Thyroid gland (tissue), 4 donors: Measurements from ENCODE around the gene PLEKHM1. TPM values are rescaled to one million over a fixed set of nuclear protein-coding genes. Genes with fewer than 3 reads are reported as not detected.
"Not testable (repeated sequence)": the region's sequence is repeated elsewhere in the genome, so short reads cannot be mapped to it uniquely, and the experiment has no call there.

Experiments
- DNase-seq, 2 donors: peaks; one replicate each; pipeline ENCODE4 v3.0.0-alpha.2; 2019
- H3K27ac ChIP-seq, 3 donors: fragments of 200-600 bp; sonication (generic); 1 replicate in 2 of 3; 2 replicates in 1 of 3; pipeline ENCODE4 v1.5.1; 2016 to 2019; ENCODE audit warnings: mild to moderate bottlenecking in 1 of 3, moderate library complexity in 1 of 3
- H3K27me3 ChIP-seq: fragments of 200-600 bp; sonication (generic); one replicate; pipeline ENCODE4 v1.5.1; 2019
- H3K36me3 ChIP-seq, 2 donors: fragments of 200-600 bp; sonication (generic); one replicate each; pipeline ENCODE4 v1.5.1; 2016 to 2019
- H3K4me1 ChIP-seq, 2 donors: fragments of 200-600 bp; sonication (generic); one replicate each; pipeline ENCODE4 v1.5.1; 2017 to 2019
- H3K4me3 ChIP-seq, 3 donors: fragments of 200-600 bp; sonication (generic); replicated peaks in 1 of 3; 1 replicate in 2 of 3; 2 replicates in 1 of 3; pipeline ENCODE4 v1.5.1; 2016; ENCODE audit warnings: mild to moderate bottlenecking in 1 of 3
- H3K9me3 ChIP-seq: fragments of 200-600 bp; sonication (generic); one replicate; pipeline ENCODE4 v1.5.1; 2017
- POLR2A ChIP-seq, 2 donors: fragments of 450-650 bp; IDR thresholded peaks; one replicate each; pipeline ENCODE4 v1.6.1; 2017; ENCODE audit warnings: antibody characterized with exemption in 2 of 2, mild to moderate bottlenecking in 2 of 2, moderate library complexity in 1 of 2
- WGBS, 2 donors: methylation state at CpG; one replicate each; pipeline ENCODE4 v1.1.5; 2017; 5-methylcytosine and 5-hydroxymethylcytosine counted together
- intact Hi-C: fragments of 100-400 bp; cut with DNase I; formaldehyde crosslinking; loops from one replicate; pipeline ENCODE4 v1.15.1; 2023
- total RNA-seq, 4 donors: library from RNA; depleted of rRNA; stranded (reverse); fragments of >200 nt; gene quantifications; one replicate each; pipeline ENCODE4 v1.2.3, GENCODE V29; 2016

PLEKHM1 gene
- total RNA-seq, 4 donors from 2014 or later: 47.9 to 114 (median 95.1) TPM

DNA sequence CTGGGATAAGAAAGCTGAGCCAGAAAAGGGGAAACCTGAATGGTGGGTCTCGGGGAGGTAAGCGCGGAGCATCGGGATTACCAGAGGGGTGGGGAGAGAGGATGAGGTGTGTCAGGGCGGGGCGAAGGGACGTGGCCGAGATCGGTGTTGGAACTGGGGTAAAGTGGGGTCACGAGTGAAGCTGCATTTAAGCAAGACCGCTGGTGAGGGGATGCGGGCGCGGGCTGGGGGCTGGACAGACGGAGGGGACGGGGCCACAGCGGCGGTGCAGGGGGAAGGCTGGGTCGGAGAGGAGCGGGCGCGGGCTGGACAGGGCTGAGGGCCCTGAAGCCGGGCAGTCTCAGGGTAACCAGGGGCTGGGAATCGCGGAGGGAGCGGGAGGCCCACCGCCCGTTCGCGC lies 323 bp downstream of the PLEKHM1 start:
- intact Hi-C loops, H3K9me3 ChIP-seq, H3K36me3 ChIP-seq, H3K27me3 ChIP-seq: not testable (repeated sequence)
- 2 to 3% methylated on average over 13 to 23 of the region's 30 CpGs for WGBS, 2 donors
- Histone ChIP-seq H3K27ac (peak overlapping the region; percentile 79 to 87 (median 86)), H3K4me1 (peaks cover 7 to 13% of the 10 kb centered on the region in 2 donors), H3K4me3 (peak overlapping the region; percentile 31 to 71 (median 60))
- DNase-seq: peak; percentile 25 to 39

DNA sequence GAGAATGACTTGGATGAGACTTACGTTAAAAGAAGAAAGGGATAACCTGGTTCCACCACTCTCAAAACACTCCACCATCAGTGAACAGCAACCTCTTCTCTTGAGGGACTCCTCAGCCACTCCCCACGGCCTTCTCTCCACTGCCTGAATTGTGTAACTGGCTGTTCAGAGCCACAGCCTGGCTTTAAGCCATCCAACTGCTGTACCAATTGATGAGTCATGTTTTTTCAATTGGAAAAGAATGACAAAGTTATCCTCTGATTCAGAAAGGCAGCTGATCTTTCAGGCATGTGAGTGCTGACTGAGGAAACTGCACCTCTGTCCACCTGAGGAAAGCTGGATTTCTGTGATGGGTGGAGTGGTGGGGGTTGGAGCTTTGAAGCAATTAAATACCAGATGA lies 2.8 kb downstream of the PLEKHM1 start:
- Histone ChIP-seq H3K27ac (peak overlapping the region; percentile 73 to 77 (median 76)), H3K4me1 (peaks cover 7 to 16% of the 10 kb centered on the region in 2 donors)
- H3K27me3 ChIP-seq, H3K9me3 ChIP-seq, H3K4me3 ChIP-seq, intact Hi-C loops, H3K36me3 ChIP-seq: not testable (repeated sequence)
- 0 to 19% methylated on average over 2 of the region's 2 CpGs for WGBS, 2 donors
- peak; percentile 92 to 93 for DNase-seq
- peak in 1 of 2 donors; percentile 46 for TF ChIP-seq POLR2A (IDR thresholded peaks at IDR 0.05)

GRCh38 chr17:45483591-45484216 lies 6.8 kb downstream of the PLEKHM1 start:
- DNase-seq, H3K27me3 ChIP-seq, H3K36me3 ChIP-seq, intact Hi-C loops, H3K4me3 ChIP-seq, H3K27ac ChIP-seq, H3K9me3 ChIP-seq: not testable (repeated sequence)
- 92 to 93% methylated on average over 3 to 5 of the region's 5 CpGs for WGBS, 2 donors
- H3K4me1 ChIP-seq: peaks cover 3 to 12% of the 10 kb centered on the region in 2 donors

DNA sequence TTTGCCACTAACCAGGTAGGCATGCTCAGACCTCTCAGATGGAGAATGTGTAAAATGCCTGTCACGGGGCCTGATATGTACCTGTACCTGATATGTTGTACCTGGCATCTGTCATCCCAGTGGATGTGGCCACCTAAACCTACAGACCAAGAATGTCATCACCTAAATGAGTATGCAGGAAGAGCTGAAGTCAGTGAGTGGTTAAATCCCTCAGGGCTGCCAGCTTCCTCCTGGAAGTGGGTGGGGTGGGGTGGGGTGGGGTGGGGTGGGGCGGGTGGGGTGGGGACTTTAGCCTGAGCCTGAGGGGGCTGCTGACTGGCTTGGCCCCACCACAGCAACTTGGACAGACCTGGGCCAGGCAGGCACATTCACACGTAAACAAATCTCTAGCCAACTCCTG lies 7.3 kb downstream of the PLEKHM1 start:
- H3K36me3 ChIP-seq, DNase-seq, H3K27me3 ChIP-seq, H3K4me3 ChIP-seq, intact Hi-C loops, H3K27ac ChIP-seq, H3K9me3 ChIP-seq: not testable (repeated sequence)
- 86 to 91% methylated on average over 1 to 3 of the region's 3 CpGs for WGBS, 2 donors
- H3K4me1 ChIP-seq: peaks cover 3 to 11% of the 10 kb centered on the region in 2 donors

DNA sequence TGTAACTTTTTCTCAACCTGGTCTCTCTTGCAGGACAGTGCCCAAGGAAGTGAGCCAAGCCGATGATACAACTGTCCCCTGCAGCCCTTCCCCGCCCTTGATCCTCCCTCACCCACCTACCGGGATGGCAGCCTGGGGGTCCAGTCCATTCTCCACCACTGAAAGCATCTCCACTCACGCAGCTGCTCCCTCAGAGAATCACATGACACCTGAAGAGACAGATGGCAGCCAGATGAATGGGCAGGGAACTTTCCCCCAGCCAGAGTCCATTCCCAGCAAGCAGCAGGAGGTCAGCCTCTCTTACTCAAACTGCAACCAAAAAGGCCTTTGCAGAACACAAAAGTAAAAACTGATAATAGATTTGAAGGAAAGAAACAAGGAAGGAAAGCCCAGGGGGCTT lies 8.2 kb downstream of the PLEKHM1 start:
- DNase-seq, H3K9me3 ChIP-seq, H3K36me3 ChIP-seq, intact Hi-C loops, H3K27ac ChIP-seq, H3K27me3 ChIP-seq, H3K4me3 ChIP-seq, H3K4me1 ChIP-seq: not testable (repeated sequence)
- whole genome bisulfite sequencing, 2 donors: 97 to 100% methylated on average over 1 to 4 of the region's 4 CpGs

DNA sequence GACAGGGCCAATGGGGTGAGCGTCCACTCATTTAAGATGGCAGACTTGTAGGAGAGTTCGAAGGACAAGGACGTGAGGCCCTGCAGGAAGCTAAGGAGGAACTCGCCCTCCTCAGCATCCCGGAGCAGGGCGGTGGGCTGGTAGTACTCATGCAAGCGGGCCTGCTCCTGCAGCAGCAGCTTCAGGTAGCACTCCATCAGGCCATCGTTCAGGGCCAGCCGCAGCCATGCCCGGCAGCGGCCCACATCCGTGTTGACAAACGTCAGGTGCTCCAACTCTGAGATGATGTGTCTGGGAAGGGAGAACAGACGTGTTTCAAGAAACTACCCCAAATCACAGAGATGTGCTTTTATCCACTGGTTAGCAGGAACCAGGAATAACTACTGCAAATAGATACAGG lies 15.1 kb downstream of the PLEKHM1 start:
- DNase-seq, H3K27me3 ChIP-seq, H3K4me3 ChIP-seq, H3K9me3 ChIP-seq, H3K27ac ChIP-seq, intact Hi-C loops, H3K4me1 ChIP-seq: not testable (repeated sequence)
- peaks cover 0 to 18% of the 10 kb centered on the region in 2 donors for H3K36me3 ChIP-seq
- 95 to 98% methylated on average over 9 to 13 of the region's 14 CpGs for WGBS, 2 donors

GRCh38 chr17:45472249-45472648 lies 18.3 kb downstream of the PLEKHM1 start:
- H3K27ac ChIP-seq, intact Hi-C loops, H3K9me3 ChIP-seq, H3K27me3 ChIP-seq, H3K4me1 ChIP-seq, DNase-seq, H3K4me3 ChIP-seq: not testable (repeated sequence)
- WGBS, 2 donors: 71 to 87% methylated on average over 3 of the region's 3 CpGs
- H3K36me3 ChIP-seq: peaks cover 0 to 18% of the 10 kb centered on the region in 2 donors

DNA sequence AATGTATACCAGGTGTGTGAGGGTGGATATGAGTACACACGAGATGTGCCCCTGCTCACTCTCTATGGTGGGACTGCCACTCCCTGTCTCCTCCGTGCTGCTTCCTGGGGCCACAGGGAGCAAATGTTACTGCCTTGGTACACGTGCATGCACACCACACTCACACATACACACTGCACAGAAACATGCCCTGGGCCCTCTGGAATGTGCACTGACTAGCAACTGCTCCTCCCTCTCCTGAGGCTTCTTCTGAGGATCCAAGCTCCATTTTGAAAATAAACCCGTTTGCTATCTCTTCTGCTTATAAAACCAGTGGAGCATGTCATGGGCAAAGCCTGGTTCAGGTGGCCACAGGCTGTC lies 21.3 kb downstream of the PLEKHM1 start:
- peaks cover 0 to 12% of the 10 kb centered on the region in 2 donors for H3K36me3 ChIP-seq
- intact Hi-C loops, H3K4me3 ChIP-seq, H3K9me3 ChIP-seq, H3K27ac ChIP-seq, H3K4me1 ChIP-seq, H3K27me3 ChIP-seq, DNase-seq: not testable (repeated sequence)
- 76 to 78% methylated on average over 4 of the region's 4 CpGs for WGBS, 2 donors

GRCh38 chr17:45468293-45469203 lies 22.0 kb downstream of the PLEKHM1 start:
- 93% methylated on average over 8 of the region's 14 CpGs for WGBS, 2 donors
- H3K4me3 ChIP-seq, H3K36me3 ChIP-seq, intact Hi-C loops, H3K4me1 ChIP-seq, H3K27ac ChIP-seq, DNase-seq, H3K9me3 ChIP-seq, H3K27me3 ChIP-seq: not testable (repeated sequence)

- intact Hi-C loops, H3K27me3 ChIP-seq, H3K36me3 ChIP-seq, H3K9me3 ChIP-seq, H3K4me3 ChIP-seq: not testable (repeated sequence)
- WGBS, 2 donors: 34 to 52% methylated on average over 4 of the region's 8 CpGs
- Histone ChIP-seq H3K27ac (peak overlapping the region in 2 of 3 donors; percentile 36 to 61), H3K4me1 (peaks cover 12 to 22% of the 10 kb centered on the region in 2 donors)
- DNase-seq: peak; percentile 80 to 83
These were observed 28.8 kb downstream of the PLEKHM1 start for GRCh38 chr17:45461524-45462327.

DNA sequence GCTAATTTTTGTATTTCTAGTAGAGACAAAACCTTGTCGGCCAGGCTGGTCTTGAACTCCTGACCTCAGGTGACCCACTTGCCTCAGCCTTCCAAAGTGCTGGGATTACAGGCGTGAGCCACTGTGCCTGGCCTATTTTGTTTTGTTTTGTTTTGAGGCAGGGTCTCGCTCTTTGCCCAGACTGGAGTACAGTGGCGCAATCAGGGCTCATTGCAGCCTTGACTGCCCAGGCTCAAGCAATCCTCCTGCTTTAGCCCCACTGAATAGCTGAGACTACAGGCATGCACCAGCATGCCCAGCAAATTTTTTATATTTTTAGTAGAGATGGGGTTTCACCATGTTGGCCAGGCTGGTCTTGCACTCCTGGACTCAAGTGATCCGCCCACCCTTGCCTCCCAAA lies 30.1 kb downstream of the PLEKHM1 start:
- WGBS, 2 donors: 90 to 100% methylated on average over 4 to 5 of the region's 5 CpGs
- DNase-seq, H3K9me3 ChIP-seq, H3K27me3 ChIP-seq, intact Hi-C loops, H3K4me3 ChIP-seq, H3K36me3 ChIP-seq, H3K27ac ChIP-seq: not testable (repeated sequence)
- H3K4me1 ChIP-seq: peaks cover 12 to 22% of the 10 kb centered on the region in 2 donors

- intact Hi-C loops, H3K27ac ChIP-seq, DNase-seq, H3K4me3 ChIP-seq, H3K27me3 ChIP-seq, H3K4me1 ChIP-seq, H3K36me3 ChIP-seq, H3K9me3 ChIP-seq: not testable (repeated sequence)
- 98 to 99% methylated on average over 5 to 7 of the region's 8 CpGs for WGBS, 2 donors
These were observed 36.2 kb downstream of the PLEKHM1 start for GRCh38 chr17:45454341-45454740.
